HCT116 (cell line): ENCODE data around the gene PLEKHG1.

Source experiments
- CTCF ChIP-seq, 3 experiments: fragments of 200-600 bp in 1 of 3; sonication (generic) in 1 of 3; IDR thresholded peaks in 2 of 3; conservative IDR thresholded peaks in 1 of 3; 2 replicates each; pipeline ENCODE4 v1.5.1; 2012 to 2017; ENCODE audit warnings: low read depth in 2 of 3, low read length in 2 of 3, antibody characterized with exemption in 1 of 3, borderline replicate concordance in 1 of 3, control low read depth in 1 of 3, mild to moderate bottlenecking in 1 of 3, mixed read lengths in 1 of 3, mixed run types in 1 of 3, moderate library complexity in 1 of 3; ENCODE audit not compliant: insufficient read depth in 1 of 3
- EZH2 ChIP-seq: fragments of 200-600 bp; sonication (generic); IDR thresholded peaks from 2 replicates; pipeline ENCODE4 v1.6.1; 2017; ENCODE audit warnings: antibody characterized with exemption, mixed run types
- EZH2phosphoT487 ChIP-seq: fragments of 200-600 bp; IDR thresholded peaks from 2 replicates; pipeline ENCODE4 v1.6.1; 2018; ENCODE audit warnings: antibody characterized with exemption, borderline replicate concordance
- POLR2A ChIP-seq: IDR thresholded peaks from 2 replicates; pipeline ENCODE4 v1.7.0; 2011; ENCODE audit warnings: borderline replicate concordance; ENCODE audit not compliant: insufficient read depth, insufficient read length; ENCODE audit errors: extremely low read depth
- POLR2AphosphoS5 ChIP-seq: IDR thresholded peaks from 2 replicates; pipeline ENCODE4 v1.6.1; 2011; ENCODE audit warnings: mild to moderate bottlenecking, low read depth, low read length, moderate library complexity
- SIN3A ChIP-seq: IDR thresholded peaks from 2 replicates; pipeline ENCODE4 v1.6.1; 2012; ENCODE audit warnings: low read depth
- SP1 ChIP-seq: IDR thresholded peaks from 2 replicates; pipeline ENCODE4 v1.6.1; 2012; ENCODE audit warnings: low read depth
- TCF7L2 ChIP-seq: IDR thresholded peaks from 2 replicates; pipeline ENCODE4 v1.7.0; 2011; ENCODE audit warnings: borderline replicate concordance, inconsistent platforms; ENCODE audit not compliant: insufficient read depth, insufficient read length; ENCODE audit errors: extremely low read depth
- YY1 ChIP-seq: IDR thresholded peaks from 2 replicates; pipeline ENCODE4 v1.6.1; 2011; ENCODE audit warnings: low read length, low read depth, moderate library complexity, mild to moderate bottlenecking; ENCODE audit not compliant: insufficient replicate concordance; ENCODE audit errors: extremely low read depth
- ZNF274 ChIP-seq: fragments of 200-500 bp; sonication (Bioruptor generic); IDR thresholded peaks from 2 replicates; pipeline ENCODE4 v1.6.1; 2014; ENCODE audit warnings: mild to moderate bottlenecking, low read depth, low read length, inconsistent platforms
- TF ChIP-seq, protein P1 (sequence below): IDR thresholded peaks from 2 replicates; pipeline ENCODE4 v1.6.1; 2012; ENCODE audit warnings: low read depth

- TF ChIP-seq POLR2A (no peak), POLR2AphosphoS5 (no peak), SIN3A (no peak), EZH2phosphoT487 (no peak), TCF7L2 (no peak), CTCF (IDR thresholded peaks at IDR 0.05 in 2 of 3, conservative IDR thresholded peaks at IDR 0.05 in 1 of 3; ENCODE audit: borderline replicate concordance in 1 of 3, insufficient read depth in 1 of 3, low read depth in 2 of 3, low read length in 2 of 3) (no peak), SP1 (no peak), ZNF274 (no peak), EZH2 (no peak), YY1 (no peak)
- TF ChIP-seq, protein P1, sequence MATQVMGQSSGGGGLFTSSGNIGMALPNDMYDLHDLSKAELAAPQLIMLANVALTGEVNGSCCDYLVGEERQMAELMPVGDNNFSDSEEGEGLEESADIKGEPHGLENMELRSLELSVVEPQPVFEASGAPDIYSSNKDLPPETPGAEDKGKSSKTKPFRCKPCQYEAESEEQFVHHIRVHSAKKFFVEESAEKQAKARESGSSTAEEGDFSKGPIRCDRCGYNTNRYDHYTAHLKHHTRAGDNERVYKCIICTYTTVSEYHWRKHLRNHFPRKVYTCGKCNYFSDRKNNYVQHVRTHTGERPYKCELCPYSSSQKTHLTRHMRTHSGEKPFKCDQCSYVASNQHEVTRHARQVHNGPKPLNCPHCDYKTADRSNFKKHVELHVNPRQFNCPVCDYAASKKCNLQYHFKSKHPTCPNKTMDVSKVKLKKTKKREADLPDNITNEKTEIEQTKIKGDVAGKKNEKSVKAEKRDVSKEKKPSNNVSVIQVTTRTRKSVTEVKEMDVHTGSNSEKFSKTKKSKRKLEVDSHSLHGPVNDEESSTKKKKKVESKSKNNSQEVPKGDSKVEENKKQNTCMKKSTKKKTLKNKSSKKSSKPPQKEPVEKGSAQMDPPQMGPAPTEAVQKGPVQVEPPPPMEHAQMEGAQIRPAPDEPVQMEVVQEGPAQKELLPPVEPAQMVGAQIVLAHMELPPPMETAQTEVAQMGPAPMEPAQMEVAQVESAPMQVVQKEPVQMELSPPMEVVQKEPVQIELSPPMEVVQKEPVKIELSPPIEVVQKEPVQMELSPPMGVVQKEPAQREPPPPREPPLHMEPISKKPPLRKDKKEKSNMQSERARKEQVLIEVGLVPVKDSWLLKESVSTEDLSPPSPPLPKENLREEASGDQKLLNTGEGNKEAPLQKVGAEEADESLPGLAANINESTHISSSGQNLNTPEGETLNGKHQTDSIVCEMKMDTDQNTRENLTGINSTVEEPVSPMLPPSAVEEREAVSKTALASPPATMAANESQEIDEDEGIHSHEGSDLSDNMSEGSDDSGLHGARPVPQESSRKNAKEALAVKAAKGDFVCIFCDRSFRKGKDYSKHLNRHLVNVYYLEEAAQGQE = no peak
Measured at GRCh38 chr6:150605333-150605732, 5.6 kb downstream of the PLEKHG1 start.
